GM12873 (cell line): Measurements from ENCODE around the gene PLA2G2C.

ENCODE experiments used
- TF ChIP-seq, protein P1 (sequence below): IDR thresholded peaks from 2 replicates; pipeline ENCODE4 v1.5.1; 2012; ENCODE audit warnings: low read depth, mild to moderate bottlenecking, moderate library complexity, low read length, control low read depth; ENCODE audit not compliant: insufficient read depth; ENCODE audit errors: missing control alignments

Gene PLA2G2C

DNA sequence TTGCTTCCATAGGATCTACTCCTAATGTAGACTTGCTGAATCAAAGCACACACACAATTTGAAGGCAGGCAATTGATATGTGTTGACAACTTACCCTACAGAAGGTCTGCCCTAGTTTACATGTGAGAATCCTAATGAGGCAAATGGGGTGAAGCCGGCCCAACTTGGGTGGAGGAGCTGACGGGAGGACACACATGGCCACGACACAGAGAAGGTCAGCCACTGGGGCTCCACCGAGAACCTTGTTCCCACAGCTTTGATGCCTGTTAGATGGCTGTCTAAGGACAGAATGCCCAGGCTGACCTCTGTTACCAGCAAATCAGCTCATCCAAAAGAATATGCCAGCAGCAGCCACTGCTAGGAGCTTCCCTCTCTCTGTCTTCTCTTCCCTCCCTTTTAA lies 65.5 kb downstream of the PLA2G2C start:
- TF ChIP-seq, protein P1, sequence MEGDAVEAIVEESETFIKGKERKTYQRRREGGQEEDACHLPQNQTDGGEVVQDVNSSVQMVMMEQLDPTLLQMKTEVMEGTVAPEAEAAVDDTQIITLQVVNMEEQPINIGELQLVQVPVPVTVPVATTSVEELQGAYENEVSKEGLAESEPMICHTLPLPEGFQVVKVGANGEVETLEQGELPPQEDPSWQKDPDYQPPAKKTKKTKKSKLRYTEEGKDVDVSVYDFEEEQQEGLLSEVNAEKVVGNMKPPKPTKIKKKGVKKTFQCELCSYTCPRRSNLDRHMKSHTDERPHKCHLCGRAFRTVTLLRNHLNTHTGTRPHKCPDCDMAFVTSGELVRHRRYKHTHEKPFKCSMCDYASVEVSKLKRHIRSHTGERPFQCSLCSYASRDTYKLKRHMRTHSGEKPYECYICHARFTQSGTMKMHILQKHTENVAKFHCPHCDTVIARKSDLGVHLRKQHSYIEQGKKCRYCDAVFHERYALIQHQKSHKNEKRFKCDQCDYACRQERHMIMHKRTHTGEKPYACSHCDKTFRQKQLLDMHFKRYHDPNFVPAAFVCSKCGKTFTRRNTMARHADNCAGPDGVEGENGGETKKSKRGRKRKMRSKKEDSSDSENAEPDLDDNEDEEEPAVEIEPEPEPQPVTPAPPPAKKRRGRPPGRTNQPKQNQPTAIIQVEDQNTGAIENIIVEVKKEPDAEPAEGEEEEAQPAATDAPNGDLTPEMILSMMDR, result no peak

DNA sequence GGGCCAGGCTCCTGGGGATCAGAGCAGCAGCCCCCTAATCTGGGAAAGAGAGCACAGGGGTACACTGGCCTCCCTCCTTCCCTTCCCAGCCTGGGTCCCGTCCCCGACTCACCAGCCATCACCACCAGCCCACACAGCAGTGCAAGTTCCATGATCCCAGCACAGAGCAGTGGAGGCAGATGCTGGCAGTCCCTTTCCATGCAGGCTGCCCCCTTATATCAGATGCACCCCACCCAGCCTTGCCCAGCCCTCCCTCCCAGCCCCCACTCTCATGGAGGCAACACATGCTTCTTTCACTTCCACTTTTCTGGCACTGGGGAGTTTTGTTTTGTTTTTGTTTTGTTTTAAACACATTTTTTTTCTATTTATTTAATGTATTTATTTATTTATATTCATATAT lies 67.0 kb downstream of the PLA2G2C start, which contains the start of gene PLA2G2D:
Gene PLA2G2D (minus strand): TSS at position 190 of the 400 bp plus-strand sequence. CDS start 38 bp downstream, at position 152.
- TF ChIP-seq, protein P1, result no peak

DNA sequence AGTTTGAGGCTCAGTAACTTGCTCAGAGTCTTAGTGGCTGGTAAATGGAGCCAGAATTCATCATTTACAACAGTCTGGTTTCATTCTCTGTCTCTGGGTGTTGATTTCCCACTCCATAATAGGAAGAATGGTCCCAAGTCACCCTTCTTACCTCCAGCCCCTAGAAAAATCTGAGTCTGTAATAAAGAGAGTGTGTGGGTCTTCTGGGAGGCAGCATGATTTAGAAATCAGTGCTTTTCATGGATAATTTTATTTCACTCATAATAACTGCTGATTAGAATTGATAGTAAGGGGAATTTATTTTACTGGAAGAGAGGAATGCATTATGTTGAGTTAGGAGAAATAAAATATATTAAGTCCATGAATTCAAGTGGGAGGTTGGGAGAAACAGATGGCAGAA lies 69.1 kb downstream of the PLA2G2C start:
- TF ChIP-seq, protein P1, result no peak

DNA sequence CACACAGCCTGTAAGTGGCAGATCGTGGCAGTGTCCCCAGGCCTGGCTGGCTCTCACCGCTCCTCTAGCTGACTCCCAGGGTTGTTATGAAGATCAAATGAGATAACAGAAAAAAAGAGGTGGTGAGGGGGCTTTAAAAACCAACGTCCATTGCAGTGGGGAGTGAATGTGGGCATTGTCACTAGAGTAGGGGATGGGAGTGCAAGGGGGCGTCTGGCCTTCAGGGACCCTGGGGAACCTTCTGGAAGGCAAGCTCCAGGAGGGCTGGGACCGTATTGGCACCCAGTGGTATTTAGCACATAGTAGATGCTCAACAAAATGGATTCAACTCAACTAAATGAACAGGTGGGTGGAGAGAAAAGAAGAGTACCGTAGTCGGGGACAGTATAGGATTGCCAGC lies 70.4 kb downstream of the PLA2G2C start:
- TF ChIP-seq, protein P1, result no peak

DNA sequence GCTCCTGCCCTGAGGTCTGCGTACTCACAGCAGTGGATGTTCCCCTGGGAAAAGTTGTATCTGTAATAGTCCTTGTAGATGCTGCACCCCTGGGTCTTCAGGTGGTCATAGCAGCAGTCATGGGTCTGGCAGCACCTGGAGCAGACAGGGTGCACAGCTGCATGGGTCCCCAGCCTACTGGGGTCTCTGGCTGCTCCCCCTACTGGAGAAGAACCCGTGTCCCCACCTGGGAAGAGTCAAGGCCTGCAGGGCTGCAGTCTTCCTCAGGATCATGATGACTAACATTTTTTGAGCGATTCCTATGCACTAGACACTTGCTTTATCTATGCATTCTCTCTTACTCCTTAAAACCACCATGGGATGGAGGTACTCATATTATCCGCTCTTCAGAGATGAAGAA lies 70.8 kb downstream of the PLA2G2C start:
- TF ChIP-seq, protein P1, result no peak

DNA sequence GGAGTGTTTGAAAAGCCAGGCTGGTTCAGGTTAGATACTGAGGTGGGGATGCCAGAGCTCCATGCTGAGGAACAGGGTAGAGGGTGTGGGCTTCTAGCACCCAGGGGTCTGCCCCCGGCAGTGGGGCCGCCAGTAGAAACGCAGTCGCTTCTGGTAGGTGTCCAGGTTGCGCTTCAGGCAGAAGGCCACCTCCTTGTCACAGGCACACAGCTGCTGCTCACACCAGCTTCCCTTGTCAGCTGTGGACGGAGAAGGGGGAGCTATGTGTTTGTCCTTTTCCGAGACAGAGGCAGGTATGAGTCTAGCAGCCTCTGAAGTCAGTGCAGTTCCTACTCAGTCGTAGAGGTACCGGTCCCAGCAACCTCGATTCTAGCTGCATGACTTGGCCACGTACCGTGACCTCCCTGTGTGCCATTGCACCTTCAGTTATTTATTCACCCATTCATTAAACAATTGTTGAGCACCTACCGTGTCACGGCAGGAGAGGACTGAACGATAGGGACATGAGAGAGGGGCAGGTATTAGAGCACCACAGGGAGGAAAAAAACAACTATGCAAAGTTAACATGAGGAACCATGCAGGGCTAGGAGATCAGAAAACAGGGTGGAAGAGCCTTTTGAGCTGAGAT lies 72.2 kb downstream of the PLA2G2C start:
- TF ChIP-seq, protein P1, result no peak
